ENCODE measurements around the gene IZUMO4. TPM values are rescaled to one million over a fixed set of nuclear protein-coding genes. Genes with fewer than 3 reads are reported as not detected.
A peak's percentile ranks its signal among the peaks of the same experiment; 100 is the strongest.

The IZUMO4 gene
- total RNA-seq, 2 experiments from 2014 or later, result 17.4 to 17.9 TPM

GRCh38 chr19:2076526-2076944, 20.2 kb upstream of the IZUMO4 start:
- Histone ChIP-seq H3K36me3 (ENCODE audit: insufficient read depth, low read length) (peaks cover 90% of the 10 kb centered on the region), H3K4me1 (ENCODE audit: insufficient read depth, low read length) (peaks cover 63% of the 10 kb centered on the region), H3K27ac (ENCODE audit: low read depth in 1 of 2, low read length in 2 of 2) (no peak overlapping the region), H3K27me3 (ENCODE audit: control insufficient read depth in 1 of 2, insufficient read depth in 2 of 2, low read length in 2 of 2) (no peaks in the 10 kb centered on the region), H3K9me3 (ENCODE audit: control insufficient read depth in 1 of 2, insufficient read depth in 1 of 2, low read length in 2 of 2) (no peaks in the 10 kb centered on the region), H3K4me3 (ENCODE audit: low read length) (no peak overlapping the region)
- ChIA-PET CTCF (interaction anchor here (0.7 kb wide), 1 partner anchor 18 kb away, joined by 4 read pairs; no protein-coding TSS in a partner anchor), POLR2A (interaction anchor here (0.6 to 3.2 kb wide), 3 partner anchors 18 to 20 kb away, joined by 3 to 16 read pairs (median 3); partner anchors contain the start of gene MOB3A)
- peaks cover 84% of the 10 kb centered on the region for H3K36me3 Mint-ChIP-seq (ENCODE audit: low read depth)
- no peak overlapping the region for H3K27ac Mint-ChIP-seq
- intact Hi-C loops (cut with DNase I, micrococcal nuclease), result no loop called here
- no peak for ATAC-seq (ENCODE audit: poor library complexity)
- DNase-seq, result no peak
- TF ChIP-seq CTCF (IDR thresholded peaks at IDR 0.05), result no peak
- peaks cover 33% of the 10 kb centered on the region for H3K4me1 Mint-ChIP-seq (ENCODE audit: low read depth)
- H3K27me3 Mint-ChIP-seq, result no peaks in the 10 kb centered on the region
- no peak overlapping the region for H3K4me3 Mint-ChIP-seq
- no peaks in the 10 kb centered on the region for H3K9me3 Mint-ChIP-seq

- ChIA-PET POLR2A (interaction anchor here (0.9 kb wide), 1 partner anchor 12 kb away, joined by 3 read pairs; no protein-coding TSS in a partner anchor), CTCF (no interaction called here)
- H3K27ac Mint-ChIP-seq, result peak overlapping the region; percentile 97
- H3K36me3 ChIP-seq (ENCODE audit: insufficient read depth, low read length), result peaks cover 85% of the 10 kb centered on the region
- no peaks in the 10 kb centered on the region for H3K9me3 Mint-ChIP-seq
- H3K36me3 Mint-ChIP-seq (ENCODE audit: low read depth), result peaks cover 84% of the 10 kb centered on the region
- no peak overlapping the region for H3K4me3 ChIP-seq (ENCODE audit: low read length)
- H3K27ac ChIP-seq (ENCODE audit: low read depth in 1 of 2, low read length in 2 of 2), result peak overlapping the region in 1 of 2 donors; percentile 10
- H3K27me3 ChIP-seq (ENCODE audit: control insufficient read depth in 1 of 2, insufficient read depth in 2 of 2, low read length in 2 of 2), result no peaks in the 10 kb centered on the region
- peaks cover 42% of the 10 kb centered on the region for H3K4me1 Mint-ChIP-seq (ENCODE audit: low read depth)
- H3K4me1 ChIP-seq (ENCODE audit: insufficient read depth, low read length), result peaks cover 71% of the 10 kb centered on the region
- no peak overlapping the region for H3K4me3 Mint-ChIP-seq
- no peaks in the 10 kb centered on the region for H3K27me3 Mint-ChIP-seq
- intact Hi-C loops (cut with DNase I, micrococcal nuclease), result no loop called here
- TF ChIP-seq CTCF (IDR thresholded peaks at IDR 0.05), result no peak
- no peaks in the 10 kb centered on the region for H3K9me3 ChIP-seq (ENCODE audit: control insufficient read depth in 1 of 2, insufficient read depth in 1 of 2, low read length in 2 of 2)
- DNase-seq, result no peak
- no peak for ATAC-seq (ENCODE audit: poor library complexity)
These were observed 19.3 kb upstream of the IZUMO4 start for GRCh38 chr19:2077398-2077797.

DNA sequence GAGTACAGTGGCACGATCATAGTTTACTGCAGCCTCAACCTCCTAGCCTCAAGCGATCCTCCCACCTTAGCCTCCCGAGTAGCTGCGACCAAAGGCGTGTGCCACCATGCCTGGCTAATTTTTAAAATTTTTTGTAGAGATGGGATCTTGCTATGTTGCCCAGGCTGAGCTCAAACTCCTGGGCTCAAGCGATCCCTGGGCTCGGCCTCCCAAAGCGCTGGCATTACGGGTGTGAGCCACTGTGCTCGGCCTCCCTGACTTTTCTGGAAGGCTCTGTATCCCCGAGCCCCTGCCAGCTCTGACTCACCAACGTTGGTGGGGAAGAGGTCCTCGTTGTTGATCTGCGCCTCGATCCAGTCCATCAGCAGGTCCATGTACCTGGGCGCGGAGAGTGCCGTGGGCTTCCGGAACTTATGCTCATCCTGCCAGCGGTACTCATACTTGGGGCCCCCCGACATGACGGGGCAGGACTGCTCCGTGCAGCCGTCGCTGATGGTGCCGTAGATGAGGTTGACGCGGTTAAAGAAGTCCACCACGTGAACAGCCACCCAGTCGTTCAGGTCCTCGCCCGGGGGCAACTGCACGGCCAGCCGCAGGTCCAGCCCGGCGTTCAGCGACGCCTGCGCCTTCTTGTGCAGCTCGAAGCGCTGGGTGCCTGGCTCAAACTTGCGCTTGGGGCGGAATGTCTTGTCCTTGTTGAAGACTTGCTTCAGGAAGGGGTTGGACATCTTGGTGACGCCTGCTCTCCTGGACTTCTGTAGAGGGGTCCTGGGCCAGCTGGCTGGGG, 18.7 kb upstream of the IZUMO4 start:
- H3K4me1 ChIP-seq (ENCODE audit: insufficient read depth, low read length), result peaks cover 78% of the 10 kb centered on the region
- POLR2A ChIA-PET, result interaction anchor here (0.9 kb wide), 1 partner anchor 12 kb away, joined by 3 read pairs; no protein-coding TSS in a partner anchor
- CTCF ChIA-PET, result no interaction called here
- ATAC-seq (ENCODE audit: poor library complexity) (no peak), DNase-seq (no peak)
- Mint-ChIP-seq H3K4me3 (peak overlapping the region; percentile 25), H3K27ac (peak overlapping the region; percentile 97), H3K27me3 (no peaks in the 10 kb centered on the region), H3K9me3 (no peaks in the 10 kb centered on the region), H3K4me1 (ENCODE audit: low read depth) (peaks cover 48% of the 10 kb centered on the region), H3K36me3 (ENCODE audit: low read depth) (peaks cover 84% of the 10 kb centered on the region)
- H3K27me3 ChIP-seq (ENCODE audit: control insufficient read depth in 1 of 2, insufficient read depth in 2 of 2, low read length in 2 of 2), result no peaks in the 10 kb centered on the region
- H3K27ac ChIP-seq (ENCODE audit: low read depth in 1 of 2, low read length in 2 of 2), result peak overlapping the region in 1 of 2 donors; percentile 10
- intact Hi-C loops (cut with DNase I, micrococcal nuclease), result no loop called here
- H3K9me3 ChIP-seq (ENCODE audit: control insufficient read depth in 1 of 2, insufficient read depth in 1 of 2, low read length in 2 of 2), result no peaks in the 10 kb centered on the region
- no peak overlapping the region for H3K4me3 ChIP-seq (ENCODE audit: low read length)
- peaks cover 82% of the 10 kb centered on the region for H3K36me3 ChIP-seq (ENCODE audit: insufficient read depth, low read length)
- no peak for TF ChIP-seq CTCF (IDR thresholded peaks at IDR 0.05)
